ENCODE measurements around the gene TPST2. TPM values are rescaled to one million over a fixed set of nuclear protein-coding genes. Genes with fewer than 3 reads are reported as not detected.

Gene TPST2
- total RNA-seq, 1 donor from 2014 or later: 18.5 TPM

GRCh38 chr22:26536762-26537134 is 53.2 kb downstream of the TPST2 start:
- H3K27me3 Mint-ChIP-seq (ENCODE audit: low read depth): no peaks in the 10 kb centered on the region
- H3K27ac Mint-ChIP-seq: no peak overlapping the region
- no peak for TF ChIP-seq CTCF (IDR thresholded peaks at IDR 0.05; ENCODE audit: unreplicated experiment)
- peaks cover 3% of the 10 kb centered on the region for H3K4me1 Mint-ChIP-seq
- no peak overlapping the region for H3K4me3 Mint-ChIP-seq
- H3K9me3 Mint-ChIP-seq: no peaks in the 10 kb centered on the region
- peaks cover 2% of the 10 kb centered on the region for H3K36me3 Mint-ChIP-seq
- DNase-seq (ENCODE audit: low spot score in 2 of 2, unreplicated experiment in 2 of 2): no peak

- H3K4me1 Mint-ChIP-seq: peaks cover 3% of the 10 kb centered on the region
- H3K27ac Mint-ChIP-seq: no peak overlapping the region
- TF ChIP-seq CTCF (IDR thresholded peaks at IDR 0.05; ENCODE audit: unreplicated experiment): no peak
- no peaks in the 10 kb centered on the region for H3K9me3 Mint-ChIP-seq
- no peaks in the 10 kb centered on the region for H3K27me3 Mint-ChIP-seq (ENCODE audit: low read depth)
- H3K36me3 Mint-ChIP-seq: peaks cover 3% of the 10 kb centered on the region
- H3K4me3 Mint-ChIP-seq: no peak overlapping the region
- no peak for DNase-seq (ENCODE audit: low spot score in 2 of 2, unreplicated experiment in 2 of 2)
These were observed 53.7 kb downstream of the TPST2 start for GRCh38 chr22:26536056-26536761.

GRCh38 chr22:26535603-26535908 is 54.4 kb downstream of the TPST2 start:
- no peak for DNase-seq (ENCODE audit: low spot score in 2 of 2, unreplicated experiment in 2 of 2)
- no peaks in the 10 kb centered on the region for H3K27me3 Mint-ChIP-seq (ENCODE audit: low read depth)
- peaks cover 3% of the 10 kb centered on the region for H3K4me1 Mint-ChIP-seq
- no peaks in the 10 kb centered on the region for H3K9me3 Mint-ChIP-seq
- no peak for TF ChIP-seq CTCF (IDR thresholded peaks at IDR 0.05; ENCODE audit: unreplicated experiment)
- no peak overlapping the region for H3K4me3 Mint-ChIP-seq
- no peak overlapping the region for H3K27ac Mint-ChIP-seq
- H3K36me3 Mint-ChIP-seq: peaks cover 6% of the 10 kb centered on the region

GRCh38 chr22:26534874-26535602 is 54.9 kb downstream of the TPST2 start:
- no peak overlapping the region for H3K27ac Mint-ChIP-seq
- H3K9me3 Mint-ChIP-seq: no peaks in the 10 kb centered on the region
- H3K36me3 Mint-ChIP-seq: peaks cover 8% of the 10 kb centered on the region
- H3K27me3 Mint-ChIP-seq (ENCODE audit: low read depth): no peaks in the 10 kb centered on the region
- DNase-seq (ENCODE audit: low spot score in 2 of 2, unreplicated experiment in 2 of 2): no peak
- peaks cover 3% of the 10 kb centered on the region for H3K4me1 Mint-ChIP-seq
- no peak overlapping the region for H3K4me3 Mint-ChIP-seq
- no peak for TF ChIP-seq CTCF (IDR thresholded peaks at IDR 0.05; ENCODE audit: unreplicated experiment)

- Mint-ChIP-seq H3K27me3 (ENCODE audit: low read depth) (no peaks in the 10 kb centered on the region), H3K27ac (peak overlapping the region; percentile 88), H3K36me3 (peaks cover 8% of the 10 kb centered on the region), H3K4me3 (no peak overlapping the region), H3K9me3 (no peaks in the 10 kb centered on the region), H3K4me1 (peaks cover 3% of the 10 kb centered on the region)
- no peak for TF ChIP-seq CTCF (IDR thresholded peaks at IDR 0.05; ENCODE audit: unreplicated experiment)
- no peak for DNase-seq (ENCODE audit: low spot score in 2 of 2, unreplicated experiment in 2 of 2)
These were observed 55.6 kb downstream of the TPST2 start for GRCh38 chr22:26534171-26534855.

Data from mesothelial cell of epicardium (in vitro differentiated cells).